Subcutaneous abdominal adipose tissue (tissue), 5 donors: ENCODE data around the gene GCSH.

Experiments used
- H3K27ac ChIP-seq: one replicate; pipeline ENCODE4 v1.7.0; 2013; ENCODE audit warnings: low read depth, mild to moderate bottlenecking, inconsistent platforms, low read length, moderate library complexity
- H3K27me3 ChIP-seq, 5 donors: one replicate each; pipeline ENCODE4 v1.7.0; 2013; ENCODE audit warnings: low read length in 5 of 5, inconsistent platforms in 1 of 5; ENCODE audit not compliant: control insufficient read depth in 5 of 5, insufficient read depth in 4 of 5
- H3K36me3 ChIP-seq, 5 donors: one replicate each; pipeline ENCODE4 v1.7.0; 2013; ENCODE audit warnings: low read length in 5 of 5; ENCODE audit not compliant: control insufficient read depth in 5 of 5, insufficient read depth in 5 of 5
- H3K4me1 ChIP-seq, 5 donors: one replicate each; pipeline ENCODE4 v1.7.0; 2013; ENCODE audit warnings: low read length in 5 of 5, mild to moderate bottlenecking in 3 of 5, moderate library complexity in 1 of 5; ENCODE audit not compliant: control insufficient read depth in 5 of 5, insufficient read depth in 5 of 5
- H3K4me3 ChIP-seq, 5 donors: one replicate each; pipeline ENCODE4 v1.7.0; 2013; ENCODE audit warnings: low read length in 5 of 5, low read depth in 1 of 5
- H3K9ac ChIP-seq, 5 donors: one replicate each; pipeline ENCODE4 v1.7.0; 2013; ENCODE audit warnings: low read length in 5 of 5, mild to moderate bottlenecking in 4 of 5, moderate library complexity in 3 of 5
- H3K9me3 ChIP-seq, 5 donors: one replicate each; pipeline ENCODE4 v1.7.0; 2013; ENCODE audit warnings: low read length in 5 of 5; ENCODE audit not compliant: control insufficient read depth in 5 of 5
- donor health status: healthy.
- donor health status: healthy.
- donor health status: healthy.
- donor health status: healthy.
- donor health status: healthy.

Gene GCSH

DNA sequence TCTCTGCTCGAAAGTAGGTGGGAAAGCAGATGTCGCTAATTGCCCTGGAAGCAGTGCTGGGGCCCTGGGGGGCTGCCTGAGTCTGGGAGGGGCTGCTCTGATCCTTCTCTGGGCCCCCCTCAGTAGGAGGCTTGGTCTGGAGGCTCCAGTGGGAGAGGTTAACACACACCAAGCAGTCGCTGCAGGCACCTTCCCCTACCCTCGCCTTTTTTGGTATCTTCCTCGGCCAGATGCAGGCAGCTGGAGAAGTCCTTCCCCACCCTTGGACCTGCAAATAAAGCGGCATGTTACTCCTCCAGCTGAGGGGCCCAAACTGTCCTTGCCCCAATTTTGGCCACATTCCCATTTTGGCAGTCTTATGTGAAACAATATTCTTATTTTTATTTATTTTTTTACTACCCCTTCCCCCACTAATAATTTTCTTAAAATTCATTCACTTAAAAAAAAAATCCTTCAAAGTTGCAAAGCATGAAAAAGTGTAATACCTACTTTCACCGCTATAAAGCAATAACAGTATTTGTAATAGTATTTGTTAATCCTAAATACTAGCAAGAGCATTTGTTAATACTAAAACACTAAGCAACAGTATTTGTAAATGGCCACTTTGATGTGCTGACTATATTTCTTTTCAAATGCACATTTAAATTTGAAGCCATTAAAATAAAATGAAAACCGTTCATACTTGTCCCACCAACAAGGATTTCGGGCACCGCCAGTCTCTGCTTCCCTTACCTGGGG, 34.2 kb downstream of the GCSH start:
- Histone ChIP-seq H3K27ac (no peak overlapping the region), H3K4me1 (no peaks in the 10 kb centered on the region), H3K27me3 (no peaks in the 10 kb centered on the region), H3K36me3 (no peaks in the 10 kb centered on the region), H3K9me3 (no peaks in the 10 kb centered on the region), H3K9ac (no peak overlapping the region), H3K4me3 (no peak overlapping the region)

DNA sequence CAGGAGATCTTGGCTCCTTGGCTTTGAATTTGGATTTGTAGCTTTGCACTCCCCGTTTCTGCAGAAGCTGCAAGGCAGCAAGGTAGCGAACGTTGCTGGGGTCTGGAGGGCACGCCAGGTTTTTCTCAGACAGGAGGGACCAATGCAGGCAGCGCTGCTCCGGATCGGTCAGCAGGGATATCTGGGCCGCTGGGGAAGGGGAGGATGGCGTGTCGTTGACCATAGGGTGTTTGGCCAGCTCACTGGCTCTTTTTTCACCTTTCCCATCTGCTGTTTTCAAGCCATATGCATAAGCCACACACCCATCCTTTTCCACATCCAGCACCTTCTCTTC, 34.9 kb downstream of the GCSH start:
- Histone ChIP-seq H3K9ac (no peak overlapping the region), H3K9me3 (no peaks in the 10 kb centered on the region), H3K4me3 (no peak overlapping the region), H3K27me3 (no peaks in the 10 kb centered on the region), H3K4me1 (no peaks in the 10 kb centered on the region), H3K27ac (no peak overlapping the region), H3K36me3 (no peaks in the 10 kb centered on the region)

DNA sequence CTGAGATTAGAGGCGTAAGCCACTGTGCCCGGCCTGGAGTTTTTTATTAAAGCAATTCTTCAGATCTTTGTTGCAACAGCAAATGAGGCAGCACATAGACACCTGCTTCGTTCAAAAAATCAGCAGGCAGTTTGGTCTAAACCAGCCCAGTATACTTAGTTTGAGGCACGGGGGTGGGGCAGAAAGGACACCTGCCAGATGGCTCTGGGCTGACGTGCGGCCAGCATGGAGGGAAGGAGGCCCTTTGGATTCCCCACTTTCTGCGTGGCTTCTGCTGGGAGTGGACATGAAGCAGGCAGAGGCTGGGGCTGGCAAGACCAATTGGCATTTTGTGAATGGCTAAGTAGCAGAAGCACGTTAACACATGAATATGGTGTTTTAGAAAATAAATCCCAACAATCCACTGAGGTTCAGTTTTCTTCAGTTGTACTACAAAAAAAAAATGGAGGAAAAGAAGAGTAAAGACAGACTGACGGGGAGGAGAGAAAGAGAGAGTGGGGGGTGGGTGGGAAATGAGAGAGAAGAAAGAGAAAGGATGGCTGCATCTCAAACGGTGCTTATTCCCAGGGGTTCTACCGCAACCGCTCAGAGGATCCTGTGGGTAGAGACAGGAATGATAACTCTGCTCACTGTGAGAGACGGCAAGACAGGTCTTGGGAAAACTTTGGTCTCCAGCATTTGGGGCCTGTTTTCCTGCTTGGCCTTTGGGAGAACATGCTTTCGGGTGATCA, 35.5 kb downstream of the GCSH start:
- Histone ChIP-seq H3K36me3 (no peaks in the 10 kb centered on the region), H3K9ac (no peak overlapping the region), H3K27me3 (no peaks in the 10 kb centered on the region), H3K4me3 (no peak overlapping the region), H3K4me1 (no peaks in the 10 kb centered on the region), H3K27ac (no peak overlapping the region), H3K9me3 (no peaks in the 10 kb centered on the region)

DNA sequence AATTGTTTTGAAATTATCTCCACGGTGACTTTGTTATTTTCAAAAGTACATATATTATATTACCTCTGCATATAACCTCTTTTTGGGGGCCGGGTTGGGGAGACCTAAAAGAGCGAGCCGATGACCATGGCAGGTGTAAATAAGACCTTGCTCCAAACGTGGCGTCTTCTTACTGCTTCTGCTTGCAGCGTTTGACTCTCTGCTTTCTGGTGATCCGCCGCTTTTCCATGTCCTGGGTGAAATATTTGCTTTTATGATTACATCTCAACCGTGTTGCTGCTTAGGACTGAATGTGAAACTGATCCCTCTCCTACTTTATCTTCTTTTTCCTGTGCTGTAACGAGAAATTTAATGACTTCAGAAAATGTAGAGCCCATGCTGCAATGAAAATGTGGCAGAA, 42.4 kb downstream of the GCSH start:
- H3K27ac ChIP-seq: no peak overlapping the region
- H3K27me3 ChIP-seq: no peaks in the 10 kb centered on the region
- no peaks in the 10 kb centered on the region for H3K4me1 ChIP-seq
- no peaks in the 10 kb centered on the region for H3K36me3 ChIP-seq
- no peak overlapping the region for H3K4me3 ChIP-seq
- H3K9ac ChIP-seq: no peak overlapping the region
- H3K9me3 ChIP-seq: peaks cover 0 to 3% (median 0%) of the 10 kb centered on the region in 5 donors

DNA sequence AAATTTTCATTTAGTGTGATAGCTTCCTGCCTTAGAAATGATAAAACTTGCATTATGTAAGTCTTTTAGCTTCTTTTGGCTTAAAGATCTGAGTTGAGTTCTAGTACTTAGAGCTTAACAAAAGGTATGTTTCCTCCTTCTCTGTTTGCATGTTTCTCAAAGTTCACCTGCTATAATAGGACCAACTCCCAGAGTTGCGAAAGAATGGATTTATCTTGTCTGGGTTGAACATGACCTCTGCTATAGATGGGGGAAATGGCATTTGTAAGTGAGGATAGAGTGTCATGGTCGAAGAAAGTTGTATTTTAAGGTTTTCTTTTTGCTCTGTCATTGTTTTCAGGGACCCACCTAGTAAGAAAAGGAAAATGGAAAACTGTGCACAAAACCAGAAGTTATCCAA, 53.4 kb downstream of the GCSH start:
- H3K4me3 ChIP-seq: no peak overlapping the region
- peaks cover 0 to 10% (median 2%) of the 10 kb centered on the region in 5 donors for H3K4me1 ChIP-seq
- no peak overlapping the region for H3K9ac ChIP-seq
- H3K36me3 ChIP-seq: peaks cover 32 to 56% (median 44%) of the 10 kb centered on the region in 5 donors
- H3K27me3 ChIP-seq: no peaks in the 10 kb centered on the region
- no peak overlapping the region for H3K27ac ChIP-seq
- H3K9me3 ChIP-seq: no peaks in the 10 kb centered on the region

DNA sequence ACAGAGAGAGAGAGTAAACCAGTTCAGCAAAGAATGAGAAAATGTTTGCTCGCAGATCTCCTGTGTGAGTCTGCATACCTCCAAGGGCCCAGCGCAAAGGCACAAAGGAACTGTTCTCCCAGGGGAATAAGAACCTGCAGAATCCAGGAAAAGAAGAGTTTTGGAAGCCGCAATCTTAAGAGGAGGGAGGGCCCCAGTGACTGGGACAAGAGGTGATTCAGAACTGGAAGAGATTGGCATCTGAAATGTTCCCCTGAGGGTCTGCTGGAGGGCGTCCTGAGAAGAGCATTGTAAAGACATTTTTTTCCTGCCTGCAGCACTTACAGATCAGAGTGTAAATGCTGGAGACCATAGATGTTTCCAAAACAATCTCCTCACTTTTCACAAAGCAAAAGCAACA, 54.5 kb downstream of the GCSH start:
- Histone ChIP-seq H3K9ac (no peak overlapping the region), H3K27ac (no peak overlapping the region), H3K4me1 (peaks cover 2 to 18% (median 11%) of the 10 kb centered on the region in 5 donors), H3K27me3 (no peaks in the 10 kb centered on the region), H3K4me3 (no peak overlapping the region), H3K9me3 (no peaks in the 10 kb centered on the region), H3K36me3 (peaks cover 32 to 56% (median 44%) of the 10 kb centered on the region in 5 donors)

DNA sequence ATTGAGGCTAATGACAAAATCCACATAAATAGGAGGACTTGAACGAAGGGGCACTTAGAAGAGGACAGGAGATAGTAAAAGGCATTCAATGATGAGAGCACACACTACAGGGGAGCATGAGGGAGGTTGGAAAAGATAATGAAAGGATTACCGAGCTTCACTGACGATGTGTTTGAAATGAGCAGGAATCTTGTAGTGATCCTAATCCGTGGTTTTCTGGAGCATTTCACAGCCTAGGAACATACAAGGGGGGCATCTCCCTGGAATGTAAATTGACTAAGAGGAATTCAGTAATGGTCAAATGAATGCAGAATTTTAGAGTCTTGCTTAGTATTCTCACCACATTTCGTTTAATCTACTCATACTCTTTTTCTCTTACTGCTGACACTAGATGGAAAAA, 55.4 kb downstream of the GCSH start:
- H3K9ac ChIP-seq: no peak overlapping the region
- no peaks in the 10 kb centered on the region for H3K9me3 ChIP-seq
- peaks cover 4 to 22% (median 16%) of the 10 kb centered on the region in 5 donors for H3K4me1 ChIP-seq
- no peaks in the 10 kb centered on the region for H3K27me3 ChIP-seq
- H3K27ac ChIP-seq: no peak overlapping the region
- H3K4me3 ChIP-seq: no peak overlapping the region
- H3K36me3 ChIP-seq: peaks cover 32 to 53% (median 44%) of the 10 kb centered on the region in 5 donors

DNA sequence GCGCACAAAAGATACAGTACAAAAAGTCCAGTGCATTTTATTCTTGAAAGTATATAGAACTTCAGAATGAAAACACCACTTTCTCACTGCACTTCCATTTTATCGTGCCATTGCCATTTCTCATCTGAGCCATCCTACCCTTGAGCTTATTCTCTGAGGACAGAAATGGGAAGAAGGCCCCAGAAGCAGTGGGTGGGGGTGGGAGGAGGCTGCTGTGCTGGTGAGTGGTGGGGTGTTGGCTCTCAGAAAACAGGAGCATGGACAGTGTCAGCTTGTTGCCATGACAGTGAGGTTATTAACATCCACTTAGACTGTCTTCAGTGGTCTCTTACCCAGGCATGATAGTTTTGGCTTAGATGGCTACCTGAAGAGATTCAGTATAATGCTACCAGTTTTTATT, 56.1 kb downstream of the GCSH start:
- H3K36me3 ChIP-seq: peaks cover 29 to 46% (median 37%) of the 10 kb centered on the region in 5 donors
- H3K27me3 ChIP-seq: no peaks in the 10 kb centered on the region
- no peaks in the 10 kb centered on the region for H3K9me3 ChIP-seq
- H3K27ac ChIP-seq: no peak overlapping the region
- peaks cover 4 to 25% (median 20%) of the 10 kb centered on the region in 5 donors for H3K4me1 ChIP-seq
- H3K9ac ChIP-seq: no peak overlapping the region
- H3K4me3 ChIP-seq: no peak overlapping the region

DNA sequence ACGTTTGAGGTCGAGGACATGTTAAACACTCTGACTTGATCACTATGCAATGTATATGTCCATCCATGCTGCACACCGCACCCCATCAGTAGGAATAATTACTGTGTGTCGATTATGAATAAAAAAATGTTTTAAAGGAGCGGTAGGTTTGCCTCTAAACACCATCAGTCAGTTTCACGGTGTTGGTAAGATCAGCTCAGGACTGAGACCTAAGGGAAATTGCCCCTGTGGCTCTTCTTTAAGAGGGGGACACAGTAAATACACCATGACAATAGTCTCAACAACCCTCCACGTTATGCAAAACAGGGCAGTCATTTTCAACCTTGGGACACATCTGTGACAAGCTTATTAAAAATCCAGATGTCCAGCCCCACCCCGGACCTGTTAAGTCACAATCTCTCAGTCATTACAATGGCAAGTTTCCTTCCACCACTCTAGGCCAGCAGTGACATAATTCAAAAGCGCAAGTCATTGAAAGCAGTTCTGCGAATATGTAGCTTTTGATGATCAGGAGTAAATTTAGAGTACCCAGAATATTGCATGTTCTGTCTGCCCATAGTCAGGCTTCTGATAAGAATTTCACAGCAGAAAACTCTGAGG, 59.3 kb downstream of the GCSH start:
- Histone ChIP-seq H3K27me3 (no peaks in the 10 kb centered on the region), H3K9me3 (no peaks in the 10 kb centered on the region), H3K9ac (peak overlapping the region; percentile 86 to 91 (median 88))

More for the DNA sequence above, 59.3 kb downstream of the GCSH start:
- H3K4me1 ChIP-seq: peaks cover 4 to 25% (median 20%) of the 10 kb centered on the region in 5 donors
- peak overlapping the region; percentile 78 to 91 (median 81) for H3K4me3 ChIP-seq
- peaks cover under 1 to 14% (median 6%) of the 10 kb centered on the region in 5 donors for H3K36me3 ChIP-seq
- H3K27ac ChIP-seq: peak overlapping the region; percentile 70
